KMS-11 (cell line): ENCODE measurements around the gene UGT3A2.

Experiments
- H2AFZ ChIP-seq: fragments of 200-600 bp; sonication (generic); 2 replicates; pipeline ENCODE4 v1.6.1; 2016; ENCODE audit warnings: antibody characterized with exemption, mixed run types, low read depth
- H3K27ac ChIP-seq: fragments of 200-600 bp; sonication (generic); 2 replicates; pipeline ENCODE4 v1.6.1; 2016; ENCODE audit warnings: mild to moderate bottlenecking, mixed run types
- H3K27me3 ChIP-seq: fragments of 200-600 bp; sonication (generic); 2 replicates; pipeline ENCODE4 v1.6.1; 2017; ENCODE audit warnings: mild to moderate bottlenecking, low read depth, mixed run types, moderate library complexity; ENCODE audit not compliant: insufficient read depth
- H3K36me3 ChIP-seq: fragments of 200-600 bp; sonication (generic); 2 replicates; pipeline ENCODE4 v1.6.1; 2017; ENCODE audit warnings: mild to moderate bottlenecking, mixed run types; ENCODE audit not compliant: insufficient read depth
- H3K4me1 ChIP-seq: fragments of 200-600 bp; sonication (generic); 2 replicates; pipeline ENCODE4 v1.6.1; 2016; ENCODE audit warnings: mild to moderate bottlenecking, low read depth, mixed run types; ENCODE audit not compliant: poor library complexity, severe bottlenecking
- H3K4me2 ChIP-seq: fragments of 200-600 bp; sonication (generic); 2 replicates; pipeline ENCODE4 v1.7.0; 2016; ENCODE audit warnings: mild to moderate bottlenecking, mixed run types
- H3K4me3 ChIP-seq: fragments of 200-600 bp; sonication (generic); IDR thresholded peaks from 2 replicates; pipeline ENCODE4 v1.6.1; 2017; ENCODE audit warnings: low read depth, low read length, mixed read lengths; ENCODE audit not compliant: insufficient read depth
- H3K79me2 ChIP-seq: fragments of 200-600 bp; sonication (generic); 2 replicates; pipeline ENCODE4 v1.6.1; 2016; ENCODE audit warnings: low read depth, mixed run types; ENCODE audit not compliant: insufficient read depth
- H3K9ac ChIP-seq: fragments of 200-600 bp; sonication (generic); 2 replicates; pipeline ENCODE4 v1.6.1; 2016; ENCODE audit warnings: mild to moderate bottlenecking, mixed run types
- H4K20me1 ChIP-seq: fragments of 200-600 bp; sonication (generic); 2 replicates; pipeline ENCODE4 v1.6.1; 2016; ENCODE audit warnings: mild to moderate bottlenecking, mixed run types; ENCODE audit not compliant: insufficient read depth
- TF ChIP-seq, protein P1 (sequence below): fragments of 200-600 bp; sonication (generic); conservative IDR thresholded peaks from 2 replicates; pipeline ENCODE4 v1.6.1; 2017; ENCODE audit warnings: low read depth, mild to moderate bottlenecking, antibody characterized with exemption, low read length, moderate library complexity, mixed read lengths

The UGT3A2 gene

DNA sequence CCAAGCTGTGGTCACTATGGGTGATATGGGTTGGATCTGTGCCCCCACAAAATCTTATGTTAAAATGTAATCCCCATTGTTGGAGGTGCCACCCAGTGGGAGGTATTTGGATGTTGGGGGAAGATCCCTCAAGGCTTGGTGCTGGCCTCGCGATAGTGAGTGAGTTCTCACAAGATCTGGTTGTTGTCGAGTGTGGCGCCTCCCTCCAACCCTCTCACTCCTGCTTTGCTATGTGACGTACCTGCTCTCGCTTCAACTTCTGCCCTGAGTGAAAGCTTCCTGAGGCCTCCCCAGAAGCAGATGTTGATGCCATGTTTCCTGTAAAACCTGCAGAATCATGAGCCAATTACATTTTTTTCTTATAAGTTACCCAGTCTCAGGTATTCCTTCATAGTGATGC, 35.5 kb downstream of the UGT3A2 start:
- Histone ChIP-seq H3K9ac (no peak overlapping the region), H3K27me3 (no peaks in the 10 kb centered on the region), H3K4me1 (no peaks in the 10 kb centered on the region), H4K20me1 (no peaks in the 10 kb centered on the region), H3K79me2 (no peaks in the 10 kb centered on the region), H3K4me2 (no peak overlapping the region), H3K4me3 (no peak overlapping the region), H3K27ac (no peak overlapping the region), H3K36me3 (no peaks in the 10 kb centered on the region), H2AFZ (no peak overlapping the region)
- TF ChIP-seq, protein P1, sequence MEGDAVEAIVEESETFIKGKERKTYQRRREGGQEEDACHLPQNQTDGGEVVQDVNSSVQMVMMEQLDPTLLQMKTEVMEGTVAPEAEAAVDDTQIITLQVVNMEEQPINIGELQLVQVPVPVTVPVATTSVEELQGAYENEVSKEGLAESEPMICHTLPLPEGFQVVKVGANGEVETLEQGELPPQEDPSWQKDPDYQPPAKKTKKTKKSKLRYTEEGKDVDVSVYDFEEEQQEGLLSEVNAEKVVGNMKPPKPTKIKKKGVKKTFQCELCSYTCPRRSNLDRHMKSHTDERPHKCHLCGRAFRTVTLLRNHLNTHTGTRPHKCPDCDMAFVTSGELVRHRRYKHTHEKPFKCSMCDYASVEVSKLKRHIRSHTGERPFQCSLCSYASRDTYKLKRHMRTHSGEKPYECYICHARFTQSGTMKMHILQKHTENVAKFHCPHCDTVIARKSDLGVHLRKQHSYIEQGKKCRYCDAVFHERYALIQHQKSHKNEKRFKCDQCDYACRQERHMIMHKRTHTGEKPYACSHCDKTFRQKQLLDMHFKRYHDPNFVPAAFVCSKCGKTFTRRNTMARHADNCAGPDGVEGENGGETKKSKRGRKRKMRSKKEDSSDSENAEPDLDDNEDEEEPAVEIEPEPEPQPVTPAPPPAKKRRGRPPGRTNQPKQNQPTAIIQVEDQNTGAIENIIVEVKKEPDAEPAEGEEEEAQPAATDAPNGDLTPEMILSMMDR = no peak

DNA sequence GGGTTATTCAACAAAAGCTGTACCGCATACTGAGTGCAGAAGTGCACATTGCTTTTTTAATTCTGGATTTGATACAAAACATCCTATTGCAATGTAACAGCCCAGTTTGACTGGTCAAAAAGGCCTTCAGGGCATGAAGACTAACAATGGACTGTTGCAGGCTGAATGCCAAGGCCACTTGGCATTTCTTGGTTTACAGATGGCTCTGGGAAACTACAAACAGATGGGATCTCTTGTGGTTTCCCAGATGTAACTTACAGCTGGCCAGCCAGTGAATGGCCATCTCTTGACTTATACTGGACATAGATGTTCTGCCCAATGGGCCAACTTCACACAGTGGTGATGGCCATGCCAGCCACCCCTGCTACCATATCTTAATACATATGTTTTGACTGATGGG, 36.8 kb downstream of the UGT3A2 start:
- Histone ChIP-seq H2AFZ (no peak overlapping the region), H4K20me1 (no peaks in the 10 kb centered on the region), H3K4me1 (no peaks in the 10 kb centered on the region), H3K9ac (no peak overlapping the region), H3K27ac (no peak overlapping the region), H3K36me3 (no peaks in the 10 kb centered on the region), H3K4me2 (no peak overlapping the region), H3K4me3 (no peak overlapping the region), H3K79me2 (no peaks in the 10 kb centered on the region), H3K27me3 (no peaks in the 10 kb centered on the region)
- TF ChIP-seq, protein P1 = no peak

DNA sequence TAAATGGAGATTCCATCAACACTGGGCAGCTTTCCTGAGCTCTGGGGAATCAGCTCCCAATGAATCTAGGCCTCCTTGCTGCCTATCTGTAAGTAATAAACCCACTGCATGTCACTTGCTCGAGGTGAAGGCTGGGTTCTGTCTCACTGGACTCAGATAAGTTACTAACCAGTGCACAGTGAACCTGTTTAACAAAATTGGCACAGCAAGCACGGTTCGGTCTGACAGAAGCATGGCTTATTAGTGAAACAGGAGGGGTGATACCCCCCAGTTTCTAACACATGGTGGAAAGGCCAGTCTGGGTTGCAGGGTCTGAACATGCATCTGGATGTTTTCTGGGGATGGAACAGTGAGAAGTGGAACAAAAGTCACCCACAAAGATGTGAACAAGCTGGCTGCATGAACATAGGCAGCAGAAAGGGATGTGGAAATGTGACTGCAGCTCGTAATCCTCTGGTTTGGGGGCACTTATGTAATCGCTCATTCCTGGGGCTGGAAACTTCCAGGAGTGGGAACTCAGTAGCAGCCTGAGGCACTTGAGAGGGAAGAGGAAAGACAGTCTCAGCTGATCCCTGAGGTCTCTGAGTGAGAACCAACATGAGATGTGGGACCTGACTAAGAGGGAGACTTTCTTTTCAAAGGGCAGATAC, 37.7 kb downstream of the UGT3A2 start:
- H3K4me3 ChIP-seq = no peak overlapping the region
- H3K79me2 ChIP-seq = no peaks in the 10 kb centered on the region
- H3K27ac ChIP-seq = no peak overlapping the region
- no peak overlapping the region for H3K4me2 ChIP-seq
- no peak overlapping the region for H2AFZ ChIP-seq
- no peaks in the 10 kb centered on the region for H3K4me1 ChIP-seq
- TF ChIP-seq, protein P1 = no peak
- H3K9ac ChIP-seq = no peak overlapping the region
- no peaks in the 10 kb centered on the region for H3K36me3 ChIP-seq
- no peaks in the 10 kb centered on the region for H4K20me1 ChIP-seq
- no peaks in the 10 kb centered on the region for H3K27me3 ChIP-seq

DNA sequence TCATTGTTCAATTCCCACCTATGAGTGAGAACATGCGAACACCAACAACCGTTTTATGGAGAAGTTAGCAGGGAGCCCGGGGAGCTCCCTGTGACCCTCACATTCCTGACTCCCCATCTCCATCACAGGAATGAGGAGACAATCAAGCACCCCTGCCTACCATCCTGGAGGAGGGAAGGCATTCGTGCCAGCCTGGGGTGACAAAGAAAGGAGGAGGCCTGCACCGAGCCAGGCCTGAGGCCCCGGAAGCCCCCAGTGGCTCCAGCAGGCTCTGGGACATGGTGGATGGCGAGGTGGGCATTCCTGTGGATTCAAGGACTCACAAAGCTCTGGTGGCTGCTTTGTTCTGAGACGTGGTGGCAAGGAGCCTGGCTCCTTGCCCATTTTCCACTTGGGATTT, 39.0 kb downstream of the UGT3A2 start:
- Histone ChIP-seq H4K20me1 (no peaks in the 10 kb centered on the region), H3K27me3 (no peaks in the 10 kb centered on the region), H2AFZ (no peak overlapping the region), H3K4me1 (no peaks in the 10 kb centered on the region), H3K4me3 (no peak overlapping the region), H3K36me3 (no peaks in the 10 kb centered on the region), H3K79me2 (no peaks in the 10 kb centered on the region), H3K9ac (no peak overlapping the region), H3K4me2 (no peak overlapping the region), H3K27ac (no peak overlapping the region)
- TF ChIP-seq, protein P1 = no peak
